ENCODE results near the gene POM121C. TPM values are rescaled to one million over a fixed set of nuclear protein-coding genes. Genes with fewer than 3 reads are reported as not detected.
"Not testable (repeated sequence)": the region's sequence is repeated elsewhere in the genome, so short reads cannot be mapped to it uniquely, and the experiment has no call there.

POM121C gene
- total RNA-seq, 2 donors from 2014 or later: 108 to 220 TPM

DNA sequence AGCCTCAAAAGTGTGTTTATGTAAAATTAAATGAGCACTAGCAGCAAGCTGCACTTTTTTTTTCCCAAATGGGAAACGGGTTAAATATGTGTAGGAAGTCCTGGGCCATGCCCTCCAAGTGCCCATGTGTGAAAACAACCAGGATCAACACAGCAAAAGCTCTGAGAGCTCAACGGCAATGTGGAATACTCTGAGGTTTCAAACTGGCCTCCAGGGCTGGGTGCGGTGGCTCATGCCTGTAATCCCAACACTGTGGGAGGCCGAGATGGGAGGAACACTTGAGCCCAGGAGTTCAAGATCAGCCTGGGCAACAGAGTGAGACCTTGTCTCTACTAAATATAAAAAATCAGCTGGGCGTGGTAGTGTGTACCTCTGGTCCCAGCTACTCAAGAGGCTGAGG is 28.1 kb downstream of the POM121C start:
- not testable (repeated sequence) for H3K4me1 Mint-ChIP-seq; H3K27me3 Mint-ChIP-seq; H3K4me3 Mint-ChIP-seq; ATAC-seq (replicated peaks); H3K9me3 Mint-ChIP-seq; H3K27ac Mint-ChIP-seq
- H3K36me3 Mint-ChIP-seq (ENCODE audit: low read depth): peaks cover 32% of the 10 kb centered on the region

DNA sequence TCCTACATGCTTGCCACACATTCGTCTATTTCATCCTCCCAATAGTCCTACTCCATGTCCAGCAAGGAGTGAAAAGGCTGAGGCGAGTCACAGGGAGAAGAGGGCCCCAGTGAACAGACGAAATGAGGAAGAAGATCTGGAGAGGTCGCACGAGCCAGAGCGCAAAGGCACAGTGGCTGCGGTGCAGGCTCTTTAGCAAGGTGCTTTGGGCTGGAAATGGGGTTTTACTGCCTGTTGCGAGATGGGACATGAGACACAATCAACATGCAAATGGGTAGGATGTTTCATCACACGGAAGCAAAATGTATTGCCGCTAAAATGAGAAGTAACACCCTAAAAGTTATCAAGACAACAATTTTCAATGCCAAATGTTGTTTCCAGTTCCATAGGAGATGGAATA is 29.7 kb downstream of the POM121C start:
- peaks cover 20% of the 10 kb centered on the region for H3K36me3 Mint-ChIP-seq (ENCODE audit: low read depth)
- not testable (repeated sequence) for H3K27me3 Mint-ChIP-seq

DNA sequence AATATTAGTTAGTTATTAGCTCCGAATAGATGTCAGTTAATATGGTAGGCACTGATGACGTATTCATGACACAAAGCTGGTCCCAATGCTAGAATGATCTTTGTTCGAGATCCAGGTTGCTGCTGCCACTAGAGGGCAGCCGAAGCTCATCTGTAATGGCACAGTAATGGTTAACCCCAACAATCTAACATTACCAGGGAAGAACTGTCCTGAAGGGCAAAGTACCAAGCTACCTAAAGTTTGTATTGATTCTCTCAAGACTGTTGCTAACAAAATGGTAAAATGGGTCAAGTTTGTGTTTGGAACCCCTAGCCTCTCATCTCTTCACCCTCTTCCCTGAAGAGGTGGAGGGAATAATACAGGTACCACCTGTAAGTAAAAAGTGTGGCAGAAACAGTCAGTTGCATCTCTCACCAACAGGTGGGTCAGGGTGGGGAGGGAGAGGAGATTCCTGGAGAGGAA is 33.6 kb downstream of the POM121C start:
- H3K27me3 Mint-ChIP-seq, H3K4me1 Mint-ChIP-seq, H3K9me3 Mint-ChIP-seq, H3K27ac Mint-ChIP-seq, H3K4me3 Mint-ChIP-seq: not testable (repeated sequence)
- H3K36me3 Mint-ChIP-seq (ENCODE audit: low read depth): peaks cover 26% of the 10 kb centered on the region
- ATAC-seq (replicated peaks): peak; percentile 82

More for the DNA sequence above, 29.7 kb downstream of the POM121C start:
- H3K27ac Mint-ChIP-seq; H3K4me1 Mint-ChIP-seq; H3K4me3 Mint-ChIP-seq; H3K9me3 Mint-ChIP-seq; ATAC-seq (replicated peaks): not testable (repeated sequence)

DNA sequence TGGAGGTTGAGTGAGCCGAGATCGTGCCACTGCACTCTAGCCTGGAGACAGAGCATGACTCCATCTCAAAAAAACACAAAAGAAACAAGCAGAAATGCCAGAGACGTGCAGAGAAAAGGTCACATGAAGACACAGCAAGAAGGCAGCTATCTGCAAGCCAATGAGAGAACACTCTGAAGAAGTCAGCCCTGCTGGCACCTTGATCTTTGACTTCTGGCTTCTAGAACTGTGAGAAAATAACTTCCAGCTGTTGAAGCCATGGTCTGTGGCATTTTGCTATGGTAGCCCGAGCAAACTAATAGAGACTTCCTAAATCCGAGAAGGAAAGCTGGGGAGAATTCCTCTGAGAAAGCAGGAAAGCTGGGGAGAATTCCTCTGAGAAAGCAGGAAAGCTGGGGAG is 36.2 kb downstream of the POM121C start:
- not testable (repeated sequence) for H3K4me3 Mint-ChIP-seq; H3K27me3 Mint-ChIP-seq; H3K9me3 Mint-ChIP-seq; H3K27ac Mint-ChIP-seq; ATAC-seq (replicated peaks); H3K4me1 Mint-ChIP-seq
- peaks cover 26% of the 10 kb centered on the region for H3K36me3 Mint-ChIP-seq (ENCODE audit: low read depth)

DNA sequence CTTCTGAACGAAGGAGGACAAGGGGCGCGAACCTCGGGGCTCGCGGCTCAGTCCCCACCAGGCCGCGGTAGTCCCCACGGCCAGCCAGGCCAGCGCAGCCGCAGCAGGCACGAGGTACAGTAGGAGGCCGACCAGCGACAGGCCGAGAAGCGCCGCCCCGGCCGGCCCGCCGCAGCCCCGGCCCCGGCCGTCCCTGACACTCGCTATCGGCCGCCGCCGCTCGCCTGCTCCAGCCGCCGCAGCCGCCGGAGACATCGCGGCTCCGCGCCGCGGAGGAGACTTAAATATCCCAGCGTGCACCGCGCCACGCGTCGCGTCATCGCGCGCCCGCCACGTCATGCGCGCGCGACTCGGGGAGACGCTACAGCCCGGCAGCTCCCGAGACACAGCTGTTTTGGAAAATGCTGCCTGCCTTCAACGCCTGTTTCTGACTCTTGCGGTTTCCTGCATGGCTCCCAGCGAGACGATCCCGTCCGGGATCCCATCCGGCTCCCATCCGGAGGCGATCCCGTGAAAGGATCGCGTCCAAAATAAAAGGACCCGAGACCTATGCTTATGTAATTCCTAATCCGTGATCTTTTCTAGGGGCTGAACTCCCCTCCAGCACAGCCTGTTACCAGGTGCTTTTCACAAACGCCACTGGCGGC is 43.5 kb downstream of the POM121C start:
- Mint-ChIP-seq H3K4me1 (peaks cover 13% of the 10 kb centered on the region), H3K27ac (peak overlapping the region; percentile 90), H3K36me3 (ENCODE audit: low read depth) (peaks cover 49% of the 10 kb centered on the region), H3K4me3 (peak overlapping the region; percentile 78)
- peak; percentile 97 for ATAC-seq (replicated peaks)
- not testable (repeated sequence) for H3K27me3 Mint-ChIP-seq, H3K9me3 Mint-ChIP-seq

DNA sequence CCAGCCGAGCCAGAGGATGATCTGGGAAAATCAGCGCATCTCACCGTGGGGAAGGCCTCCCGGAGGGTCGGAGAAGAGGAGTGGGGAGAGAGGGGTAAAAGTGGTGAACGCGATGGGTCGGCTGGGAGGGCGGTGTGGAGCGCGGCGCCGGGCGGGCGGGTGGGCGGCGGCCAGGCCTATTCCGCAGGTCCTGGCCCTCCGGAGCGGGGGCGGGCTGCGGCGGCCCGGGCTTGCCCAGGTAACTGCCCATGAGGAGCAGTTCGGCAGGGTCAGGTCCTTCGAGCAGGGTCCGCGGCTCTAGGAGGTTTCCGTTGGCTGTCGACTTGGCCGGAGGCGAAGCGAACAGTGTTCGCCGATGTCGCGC is 44.0 kb downstream of the POM121C start:
- ATAC-seq (replicated peaks): peak; percentile 52
- peak overlapping the region; percentile 52 for H3K27ac Mint-ChIP-seq
- H3K4me1 Mint-ChIP-seq: peaks cover 13% of the 10 kb centered on the region
- not testable (repeated sequence) for H3K9me3 Mint-ChIP-seq, H3K27me3 Mint-ChIP-seq
- peak overlapping the region; percentile 67 for H3K4me3 Mint-ChIP-seq
- peaks cover 53% of the 10 kb centered on the region for H3K36me3 Mint-ChIP-seq (ENCODE audit: low read depth)

DNA sequence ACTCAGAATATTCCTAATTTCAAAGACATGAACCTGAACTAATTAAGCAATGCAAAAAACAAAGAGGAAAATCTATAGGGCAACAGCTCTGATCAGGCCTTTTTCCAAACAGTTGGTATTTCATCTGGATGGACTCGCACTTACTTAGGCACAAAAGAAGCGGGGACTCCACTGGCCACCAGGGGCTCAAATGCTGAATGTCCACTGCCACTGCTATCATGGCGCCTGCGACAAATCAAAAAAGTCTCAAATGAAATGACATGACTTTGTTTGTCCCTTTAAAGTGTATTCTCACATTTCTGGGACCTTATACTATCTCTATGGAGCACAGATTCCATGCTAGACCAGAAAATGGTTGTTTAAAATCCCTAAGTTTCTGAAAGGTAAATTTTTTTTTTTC is 47.1 kb downstream of the POM121C start:
- Mint-ChIP-seq H3K4me1 (peaks cover 21% of the 10 kb centered on the region), H3K36me3 (ENCODE audit: low read depth) (peaks cover 84% of the 10 kb centered on the region)
- not testable (repeated sequence) for ATAC-seq (replicated peaks); H3K9me3 Mint-ChIP-seq; H3K4me3 Mint-ChIP-seq; H3K27ac Mint-ChIP-seq; H3K27me3 Mint-ChIP-seq

DNA sequence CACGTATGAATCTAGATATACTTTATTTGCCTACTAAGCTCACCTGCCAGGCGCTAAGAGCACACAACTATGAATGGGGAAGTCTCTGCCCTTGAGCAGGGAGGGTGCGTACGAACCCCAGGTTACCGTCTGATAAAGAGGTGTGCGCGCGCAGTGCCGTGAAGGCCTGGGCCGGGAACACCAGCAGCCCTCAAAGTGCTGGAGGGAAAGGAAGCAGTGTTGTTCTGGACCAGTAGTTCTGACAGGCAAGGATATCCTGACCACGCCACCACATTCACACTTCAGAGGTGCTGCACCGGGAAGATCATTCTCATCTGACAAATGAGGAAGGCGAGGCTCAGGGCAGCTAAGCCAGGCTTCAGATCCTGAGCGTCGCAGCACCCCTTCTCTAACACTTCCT is 62.6 kb downstream of the POM121C start:
- Mint-ChIP-seq H3K4me1 (peaks cover 12% of the 10 kb centered on the region), H3K36me3 (ENCODE audit: low read depth) (peaks cover 61% of the 10 kb centered on the region)
- ATAC-seq (replicated peaks); H3K27ac Mint-ChIP-seq; H3K4me3 Mint-ChIP-seq; H3K9me3 Mint-ChIP-seq; H3K27me3 Mint-ChIP-seq: not testable (repeated sequence)

DNA sequence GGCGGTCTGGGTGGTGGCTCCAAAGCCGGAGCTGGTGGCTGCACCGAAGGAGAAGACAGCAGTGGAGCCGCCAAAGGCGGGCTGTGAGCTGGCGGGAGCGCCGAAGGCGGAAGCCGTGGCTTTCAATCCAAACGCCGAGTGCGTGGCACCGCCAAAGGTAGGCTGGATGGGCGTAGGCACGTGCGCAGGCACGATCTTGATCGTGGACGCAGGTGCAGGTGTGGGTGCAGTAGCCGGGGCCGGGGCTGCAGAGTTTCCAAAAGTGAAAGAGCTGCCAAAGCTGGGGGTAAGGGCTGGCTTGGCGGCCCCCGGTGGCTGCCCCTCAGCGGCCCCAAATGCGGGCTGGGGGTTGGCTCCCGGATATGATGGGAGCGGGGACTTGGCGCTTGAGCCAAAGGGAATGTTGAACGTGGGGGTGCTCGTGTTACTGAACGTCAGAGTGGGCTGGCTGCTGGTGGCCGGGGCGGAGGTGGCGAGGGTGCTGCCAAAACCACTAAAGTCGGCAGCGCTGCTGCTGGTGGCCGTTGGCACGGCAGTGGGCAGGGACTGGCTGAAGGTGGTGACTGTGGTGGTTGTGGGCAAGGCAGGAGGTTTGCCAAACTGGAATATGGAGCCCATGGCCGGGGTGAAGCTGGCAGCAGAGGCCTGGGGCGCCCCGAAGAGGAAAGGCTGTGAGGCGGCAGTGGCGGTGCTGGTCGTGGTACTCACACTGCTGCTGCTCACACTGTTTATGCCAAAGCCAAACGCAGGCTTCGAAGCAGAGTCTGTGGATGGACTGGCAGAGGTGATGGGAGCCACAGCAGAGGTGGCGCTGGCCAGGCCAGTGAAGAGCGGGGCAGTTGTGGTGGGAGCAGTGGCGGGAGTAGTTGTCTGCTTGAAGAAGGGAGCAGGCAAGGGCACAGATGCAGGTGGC is 64.0 kb downstream of the POM121C start:
- not testable (repeated sequence) for H3K27me3 Mint-ChIP-seq; H3K4me1 Mint-ChIP-seq; H3K9me3 Mint-ChIP-seq; H3K27ac Mint-ChIP-seq; H3K4me3 Mint-ChIP-seq; ATAC-seq (replicated peaks)
- H3K36me3 Mint-ChIP-seq (ENCODE audit: low read depth): peaks cover 49% of the 10 kb centered on the region

DNA sequence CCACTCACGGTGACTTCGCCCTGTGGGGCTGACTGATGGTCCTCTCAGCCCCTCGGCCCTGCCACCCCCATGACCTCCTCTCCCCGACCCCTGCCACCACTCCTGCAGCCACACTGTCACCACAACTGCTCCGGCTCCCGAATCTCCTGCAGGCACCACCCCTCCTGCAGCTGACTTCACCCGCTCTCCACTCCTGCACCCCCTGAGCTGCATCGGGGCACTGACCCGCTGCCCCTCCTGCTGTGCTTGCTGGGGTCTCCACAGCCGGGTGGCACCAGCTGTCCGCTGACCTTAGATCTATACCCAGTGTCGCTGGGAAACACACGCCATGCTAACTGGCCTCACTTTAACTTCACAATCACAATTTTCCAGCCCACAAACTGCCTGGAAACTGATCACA is 65.9 kb downstream of the POM121C start:
- H3K4me3 Mint-ChIP-seq; ATAC-seq (replicated peaks); H3K4me1 Mint-ChIP-seq; H3K27me3 Mint-ChIP-seq; H3K9me3 Mint-ChIP-seq: not testable (repeated sequence)
- peaks cover 67% of the 10 kb centered on the region for H3K36me3 Mint-ChIP-seq (ENCODE audit: low read depth)
- H3K27ac Mint-ChIP-seq: peak overlapping the region; percentile 74

DNA sequence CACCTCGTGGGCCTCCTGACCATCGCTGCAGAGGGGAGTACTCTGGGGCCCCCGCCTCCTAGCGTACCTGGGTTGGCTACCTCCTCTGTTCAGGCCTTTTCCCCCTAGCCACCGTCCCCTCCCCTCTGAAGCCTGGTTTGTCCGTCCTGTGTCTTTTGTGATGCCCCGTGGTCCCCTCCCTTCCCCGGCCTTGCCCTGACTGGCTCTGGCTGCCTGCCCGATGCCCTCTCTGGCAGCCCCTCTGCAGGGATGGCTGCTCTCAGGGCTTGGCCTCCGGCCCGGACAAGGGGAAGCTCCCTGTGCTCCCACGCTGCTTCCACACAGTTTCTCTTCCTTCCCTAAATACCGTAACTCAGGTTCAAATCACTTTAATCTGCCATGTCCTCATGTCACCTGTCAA is 66.4 kb downstream of the POM121C start:
- H3K4me3 Mint-ChIP-seq; H3K4me1 Mint-ChIP-seq; ATAC-seq (replicated peaks); H3K27me3 Mint-ChIP-seq; H3K9me3 Mint-ChIP-seq: not testable (repeated sequence)
- peak overlapping the region; percentile 74 for H3K27ac Mint-ChIP-seq
- peaks cover 70% of the 10 kb centered on the region for H3K36me3 Mint-ChIP-seq (ENCODE audit: low read depth)

DNA sequence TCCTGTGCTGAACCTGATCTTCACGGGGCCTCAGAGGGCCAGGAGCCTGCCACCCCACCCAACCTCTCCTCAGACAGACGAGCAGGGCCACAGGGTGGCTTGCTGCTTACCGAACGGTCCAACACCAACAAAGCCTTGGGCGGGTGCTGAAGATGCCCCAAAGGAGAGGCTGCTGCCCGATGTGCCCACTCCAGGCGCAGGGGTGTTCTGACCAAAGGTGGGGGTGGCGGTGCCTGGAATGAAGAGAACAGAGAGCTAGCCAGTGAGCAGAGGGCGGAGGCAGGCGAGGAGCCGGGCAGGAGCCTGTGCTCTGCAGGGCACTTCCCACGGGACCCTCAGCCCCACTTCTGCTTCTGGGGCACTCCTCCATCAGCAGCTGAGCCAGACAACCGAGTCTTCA is 66.9 kb downstream of the POM121C start:
- H3K27ac Mint-ChIP-seq; ATAC-seq (replicated peaks): not testable (repeated sequence)

DNA sequence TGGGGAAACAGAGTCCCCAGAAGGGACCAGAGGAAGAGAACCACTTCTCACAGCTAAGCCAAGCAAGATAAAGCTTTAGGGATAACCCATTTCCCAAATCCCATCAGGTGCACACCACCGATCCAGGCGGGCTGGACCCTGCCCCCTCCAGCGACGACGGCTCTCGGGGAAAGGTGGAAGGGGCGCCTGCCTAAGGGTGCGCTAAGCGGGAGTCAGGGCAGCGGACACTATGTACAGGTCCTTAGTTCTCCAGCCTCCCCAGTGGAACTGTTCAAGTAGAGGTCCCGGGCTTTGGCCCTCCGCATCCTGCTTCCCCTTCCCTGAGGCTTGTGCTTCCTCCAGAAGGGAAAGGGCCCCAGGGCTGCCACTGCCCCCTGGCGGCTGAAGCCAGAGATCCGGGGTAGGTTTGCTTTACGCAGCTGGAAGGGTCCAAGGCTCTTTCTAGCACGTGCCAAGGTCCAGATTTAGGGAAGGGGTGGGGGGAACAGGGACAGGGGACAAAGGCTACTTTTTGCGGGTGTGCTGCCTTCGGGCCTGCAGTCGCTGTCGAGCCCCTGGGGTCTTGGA is 67.7 kb downstream of the POM121C start:
- H3K27me3 Mint-ChIP-seq; H3K27ac Mint-ChIP-seq; ATAC-seq (replicated peaks); H3K9me3 Mint-ChIP-seq; H3K4me3 Mint-ChIP-seq; H3K4me1 Mint-ChIP-seq: not testable (repeated sequence)
- peaks cover 56% of the 10 kb centered on the region for H3K36me3 Mint-ChIP-seq (ENCODE audit: low read depth)

More for the DNA sequence above, 66.9 kb downstream of the POM121C start:
- peaks cover 65% of the 10 kb centered on the region for H3K36me3 Mint-ChIP-seq (ENCODE audit: low read depth)
- H3K4me3 Mint-ChIP-seq, H3K4me1 Mint-ChIP-seq, H3K9me3 Mint-ChIP-seq, H3K27me3 Mint-ChIP-seq: not testable (repeated sequence)

DNA sequence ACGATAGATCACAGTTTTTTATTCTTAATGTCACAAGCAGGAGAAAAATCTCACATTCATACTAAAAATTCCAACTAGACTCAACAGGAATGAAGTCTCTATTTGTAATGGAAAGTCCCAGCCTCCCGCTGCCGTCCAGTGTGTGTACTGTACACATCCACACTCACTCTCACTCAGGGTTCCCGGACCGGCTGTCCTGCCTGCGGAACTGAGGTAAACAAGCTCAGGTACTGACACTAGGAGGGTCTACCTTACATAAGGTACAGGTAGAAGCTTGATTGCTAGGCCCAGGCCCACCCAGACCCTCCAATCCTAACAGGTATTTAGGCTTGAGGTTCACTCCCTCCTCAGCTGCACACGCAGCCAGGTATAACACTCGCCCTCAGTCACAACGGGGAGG is 69.3 kb downstream of the POM121C start:
- H3K4me3 Mint-ChIP-seq; H3K9me3 Mint-ChIP-seq; H3K4me1 Mint-ChIP-seq; H3K27me3 Mint-ChIP-seq; H3K27ac Mint-ChIP-seq; ATAC-seq (replicated peaks): not testable (repeated sequence)
- peaks cover 51% of the 10 kb centered on the region for H3K36me3 Mint-ChIP-seq (ENCODE audit: low read depth)

DNA sequence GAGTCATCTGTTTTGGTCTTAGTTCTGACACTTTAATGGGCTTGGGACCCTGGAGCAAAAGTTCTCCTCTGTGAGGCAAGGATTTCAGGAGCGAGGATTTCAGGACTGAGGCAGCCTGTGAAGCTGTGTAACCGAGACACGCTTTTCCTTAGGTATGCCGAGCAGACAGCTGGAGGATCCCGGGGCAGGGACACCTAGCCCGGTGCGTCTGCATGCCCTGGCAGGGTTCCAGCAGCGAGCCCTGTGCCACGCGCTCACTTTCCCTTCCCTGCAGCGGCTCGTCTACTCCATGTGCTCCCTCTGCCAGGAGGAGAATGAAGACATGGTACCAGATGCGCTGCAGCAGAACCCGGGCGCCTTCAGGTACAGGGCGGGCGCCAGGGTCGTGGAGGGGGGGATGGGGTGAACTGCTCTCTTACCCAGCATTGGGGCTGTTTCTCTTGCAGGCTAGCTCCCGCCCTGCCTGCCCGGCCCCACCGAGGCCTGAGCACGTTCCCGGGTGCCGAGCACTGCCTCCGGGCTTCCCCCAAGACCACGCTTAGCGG is 70.2 kb downstream of the POM121C start:
- H3K4me3 Mint-ChIP-seq; H3K4me1 Mint-ChIP-seq; ATAC-seq (replicated peaks); H3K27me3 Mint-ChIP-seq; H3K27ac Mint-ChIP-seq; H3K9me3 Mint-ChIP-seq: not testable (repeated sequence)
- H3K36me3 Mint-ChIP-seq (ENCODE audit: low read depth): peaks cover 42% of the 10 kb centered on the region
